Measurements from ENCODE around the gene MGAT4B.

Gene MGAT4B

DNA sequence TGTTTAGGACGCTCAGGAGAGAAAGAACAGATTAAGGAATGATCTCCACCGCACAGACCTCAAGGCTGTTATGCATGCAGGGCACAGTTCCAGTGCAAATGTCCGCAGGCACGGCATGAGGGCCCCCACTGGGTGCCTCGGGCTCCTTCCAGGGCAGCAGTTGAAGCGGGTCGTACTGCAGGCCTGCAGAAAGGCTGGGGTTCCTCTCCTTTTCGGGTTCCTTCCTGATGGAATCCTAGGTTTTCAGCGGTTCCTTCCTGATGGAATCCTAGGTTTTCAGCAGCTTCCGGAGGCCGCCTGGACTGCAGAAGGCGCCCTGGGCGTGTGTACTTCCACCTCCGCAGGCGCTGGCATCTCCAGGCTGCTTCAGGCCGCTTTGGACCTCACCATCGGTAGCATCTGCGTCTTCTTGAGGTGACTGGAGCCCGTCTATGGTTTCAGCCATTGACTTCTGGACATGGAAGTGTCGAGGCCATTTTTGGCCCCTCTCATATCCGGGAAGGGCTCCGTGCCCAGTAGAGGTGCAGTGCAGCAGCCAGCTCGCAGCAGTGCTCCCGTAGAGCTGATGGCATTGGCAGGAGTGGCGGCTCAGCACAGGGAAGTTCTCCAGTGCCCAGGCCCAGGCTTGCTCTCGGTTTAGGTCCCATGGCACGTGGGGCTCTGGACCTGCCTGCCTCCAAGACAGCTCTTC is 5.6 kb upstream of the MGAT4B start:
- no peak for DNase-seq (ENCODE audit: low spot score)

DNA sequence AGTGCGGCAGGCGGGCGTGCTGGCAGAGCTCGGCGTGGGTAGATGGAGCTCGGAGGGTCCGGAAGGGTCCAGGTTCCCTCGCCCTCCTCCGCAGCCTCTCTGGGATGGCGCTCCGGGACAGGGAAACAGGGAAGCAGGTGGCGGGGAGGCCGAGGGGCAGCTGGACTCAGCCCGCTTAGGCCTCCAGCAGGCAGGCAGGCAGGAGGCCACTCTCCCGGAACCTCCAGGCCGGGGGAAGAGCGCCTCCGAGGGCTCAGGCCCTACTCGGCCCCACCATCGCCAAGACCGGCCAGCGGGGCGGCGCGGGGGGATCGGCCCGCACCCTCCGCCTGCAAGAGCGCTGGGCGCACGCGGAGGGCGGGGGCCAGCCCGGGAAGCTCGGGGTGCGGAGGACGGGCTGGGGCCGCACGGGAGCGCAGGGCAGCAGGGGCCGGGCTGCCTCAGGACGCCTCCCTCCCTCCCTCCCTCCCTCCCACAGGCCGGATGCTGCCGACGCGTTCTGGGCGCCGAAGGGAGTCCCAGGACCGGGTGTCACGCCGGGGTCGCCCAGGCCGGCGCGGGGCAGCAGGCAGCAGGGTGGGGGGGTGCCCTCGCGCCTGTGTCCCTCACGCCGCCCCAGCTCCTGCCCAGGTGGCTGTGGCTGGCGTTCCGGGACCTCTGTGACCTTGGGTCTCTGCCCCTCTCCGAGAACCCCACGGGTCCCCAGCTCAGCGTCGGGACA is 977 bp downstream of the MGAT4B start:
- no peak for DNase-seq (ENCODE audit: low spot score)

GRCh38 chr5:179805070-179805528 is 1.6 kb downstream of the MGAT4B start:
- no peak for DNase-seq (ENCODE audit: low spot score)

DNA sequence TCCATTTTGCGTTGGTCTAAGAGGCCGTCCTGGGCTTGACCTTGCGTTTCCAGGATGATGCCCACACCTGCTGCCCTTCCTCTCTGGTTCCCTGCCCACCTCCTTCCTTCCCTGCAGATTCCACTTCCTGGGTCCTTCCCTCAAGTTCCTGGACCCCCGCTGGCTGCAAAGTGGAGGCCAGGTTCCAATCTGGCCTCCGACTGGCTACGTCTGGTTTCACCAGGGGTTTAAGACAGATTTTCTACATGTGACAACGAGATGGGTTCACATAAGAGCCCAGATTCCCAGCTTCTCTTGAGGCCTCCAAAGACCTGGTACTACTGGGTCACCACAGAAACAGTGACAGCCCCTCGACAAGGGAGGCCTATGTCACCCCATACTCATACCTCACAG is 2.1 kb downstream of the MGAT4B start:
- DNase-seq (ENCODE audit: low spot score), result no peak

DNA sequence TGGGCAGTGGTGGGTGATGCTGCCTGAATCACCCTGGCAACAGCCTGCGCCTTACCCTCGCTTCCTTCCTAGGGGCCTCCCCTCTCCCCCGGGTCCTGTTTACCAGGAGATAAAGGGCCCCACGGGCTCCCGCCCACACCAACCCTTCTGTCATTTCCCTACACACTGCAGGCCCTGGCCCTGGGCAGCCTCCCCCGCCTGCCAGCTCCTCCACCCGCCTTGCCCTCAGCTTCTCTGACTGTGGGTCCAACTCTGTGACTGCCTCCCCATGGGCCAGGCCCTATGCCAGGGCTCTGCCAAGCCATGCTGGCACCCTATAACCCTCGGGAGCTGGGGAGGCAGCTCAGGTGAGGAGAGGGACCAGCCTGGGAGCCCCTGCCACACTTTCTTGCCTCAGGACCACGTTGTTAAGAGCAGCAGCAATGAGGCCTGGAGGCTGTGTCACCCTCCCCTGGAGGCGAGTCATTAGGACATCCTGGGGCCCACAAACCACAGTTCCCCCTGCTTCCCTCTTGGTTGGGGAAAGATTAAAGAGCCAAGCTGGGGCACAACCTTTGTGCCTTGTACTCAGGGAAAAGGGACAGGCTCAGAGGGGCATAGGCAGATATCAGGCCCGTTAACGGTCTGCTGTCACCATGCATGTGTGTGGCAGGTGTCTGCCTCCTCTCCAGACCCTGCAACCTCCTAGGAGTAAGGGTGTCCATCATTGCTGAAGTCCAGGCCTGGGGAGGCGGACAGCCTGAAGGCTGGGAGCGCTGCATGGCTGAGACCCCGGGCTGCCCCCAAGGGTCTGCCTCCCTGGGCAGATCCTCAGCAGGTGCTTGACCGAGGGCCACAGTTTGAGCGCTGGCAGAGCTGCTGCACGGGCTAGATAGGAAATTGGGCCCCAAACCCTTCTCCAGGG is 2.8 kb downstream of the MGAT4B start:
- DNase-seq (ENCODE audit: low spot score), result no peak

DNA sequence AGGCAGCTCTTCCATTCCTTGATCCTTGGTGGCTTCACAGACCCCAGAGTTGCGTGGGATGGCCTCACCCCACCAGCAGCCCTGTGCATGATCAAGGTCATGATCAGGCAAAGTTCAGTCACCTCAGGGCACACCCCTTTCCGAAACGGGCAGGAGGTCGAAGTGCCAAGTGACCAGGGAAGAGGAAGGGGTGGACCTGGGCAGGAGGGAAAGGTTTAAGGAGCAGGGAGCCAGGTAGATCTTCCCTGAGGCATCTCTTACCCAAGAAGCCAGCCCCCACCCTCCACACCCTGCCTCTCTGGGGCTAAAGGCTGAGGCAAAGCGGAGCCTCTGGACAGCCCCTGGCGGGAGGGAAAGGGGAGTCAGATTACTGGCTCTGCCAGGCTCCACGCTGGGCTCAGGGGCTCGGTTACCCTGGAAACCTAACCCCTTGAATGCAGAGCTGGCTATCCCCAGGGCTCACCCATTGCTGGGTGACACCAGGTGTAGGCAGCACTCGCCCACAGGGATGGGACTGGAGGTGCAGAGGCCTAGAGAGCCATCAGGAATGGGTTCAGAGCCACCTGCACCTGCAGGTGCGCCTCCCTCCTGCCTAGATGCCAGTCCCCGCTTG is 3.6 kb downstream of the MGAT4B start:
- DNase-seq (ENCODE audit: low spot score), result no peak

GRCh38 chr5:179802207-179802883 is 4.3 kb downstream of the MGAT4B start:
- no peak for DNase-seq (ENCODE audit: low spot score)

DNA sequence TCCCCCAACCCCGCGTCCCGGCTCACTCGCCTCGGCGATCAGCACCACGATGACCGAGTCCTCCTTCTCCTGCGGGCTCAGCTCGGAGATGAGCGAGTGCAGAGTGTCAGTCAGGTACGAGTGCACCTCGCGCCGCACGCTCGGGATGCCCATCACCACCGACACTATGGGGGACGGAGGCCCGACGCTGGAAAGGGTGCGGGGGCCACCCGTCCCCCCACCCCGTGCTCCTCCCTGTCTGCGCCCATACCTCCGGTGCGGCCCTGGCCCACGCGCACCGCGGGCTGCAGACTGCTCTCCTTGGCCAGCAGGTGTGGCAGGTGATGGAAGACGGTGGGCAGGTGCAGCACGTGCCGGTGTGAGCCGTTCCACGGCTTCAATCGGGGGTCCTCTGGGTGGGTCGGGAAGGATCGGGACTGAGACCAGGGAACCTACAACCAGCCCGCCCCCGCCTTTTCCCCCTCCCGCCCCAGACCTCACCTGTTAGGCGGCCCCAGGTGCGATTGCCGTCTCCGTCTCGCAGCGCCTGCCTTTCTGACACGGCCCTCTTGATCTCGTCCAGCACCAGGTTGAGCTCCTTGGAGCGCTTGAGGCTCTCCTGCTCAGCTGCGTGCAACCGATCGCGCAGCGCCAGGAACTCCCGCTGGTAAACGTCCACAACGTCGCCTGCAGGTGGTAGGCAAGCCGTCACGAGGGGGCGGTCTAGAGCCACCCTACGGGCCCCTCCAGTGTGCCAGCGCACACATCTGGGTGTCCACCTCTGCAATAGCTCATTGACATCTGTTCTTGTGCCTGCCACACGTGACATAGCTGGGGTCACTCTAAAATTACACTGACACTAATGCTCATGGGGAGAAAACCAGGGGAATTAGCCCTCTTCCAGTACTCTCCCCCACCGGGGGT is 5.1 kb downstream of the MGAT4B start:
- DNase-seq (ENCODE audit: low spot score), result no peak

DNA sequence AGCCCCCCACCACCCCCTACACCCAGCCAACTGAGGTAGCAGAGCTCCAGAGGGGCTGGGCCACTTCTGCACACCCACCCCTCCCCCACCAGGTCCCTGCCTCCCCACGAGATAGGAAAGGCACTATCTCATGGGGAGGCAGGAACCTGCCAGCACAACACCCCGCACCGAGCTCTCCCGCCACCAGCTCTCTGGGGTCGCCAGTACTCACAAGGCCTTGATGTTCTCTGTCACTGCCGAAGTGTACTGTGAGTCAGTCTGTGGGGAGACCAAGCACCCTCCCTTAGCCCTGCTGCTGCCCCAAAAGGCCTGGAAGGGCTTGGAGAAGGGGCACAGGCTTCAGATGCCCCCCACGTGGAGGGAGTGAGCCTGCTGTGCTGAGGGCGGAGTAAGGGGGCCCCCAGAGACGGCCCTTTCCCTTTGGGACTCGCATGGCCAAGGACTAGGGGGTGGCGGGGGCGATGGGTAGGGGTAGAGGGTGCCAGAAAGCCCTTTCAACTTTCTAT is 5.9 kb downstream of the MGAT4B start:
- no peak for DNase-seq (ENCODE audit: low spot score)

DNA sequence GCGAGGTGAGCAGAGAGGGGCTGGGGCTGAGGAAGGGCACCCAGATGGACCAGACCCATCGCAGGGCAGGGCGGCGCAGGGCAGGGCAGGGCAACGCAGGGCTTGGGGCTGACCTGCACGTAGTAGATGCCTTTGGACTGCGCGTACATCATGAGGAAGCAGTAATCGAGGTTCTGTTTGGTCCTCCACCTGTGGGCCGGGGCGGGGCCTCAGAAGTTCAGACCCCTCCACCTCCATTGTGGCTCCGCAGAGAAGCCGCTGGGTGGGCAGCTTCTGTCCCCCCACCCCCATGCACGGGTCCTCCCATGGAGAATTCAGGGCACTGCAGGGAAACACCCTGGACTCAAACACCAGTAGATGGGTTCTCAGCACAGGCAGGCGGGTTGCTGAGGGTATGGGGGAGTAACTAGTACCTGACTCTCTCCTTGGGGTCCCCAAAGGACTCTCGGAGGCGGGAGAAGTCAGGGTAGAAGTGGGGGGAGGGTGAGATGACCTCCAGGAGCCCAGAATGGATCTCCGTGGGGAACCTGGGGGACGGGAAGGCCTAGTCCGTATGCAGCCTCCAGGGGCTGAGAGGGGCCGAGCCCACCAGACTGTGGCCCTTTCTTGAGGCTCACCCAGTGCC is 6.5 kb downstream of the MGAT4B start:
- no peak for DNase-seq (ENCODE audit: low spot score)

- no peak for DNase-seq (ENCODE audit: low spot score)
Observed at GRCh38 chr5:179799644-179799973, 7.1 kb downstream of the MGAT4B start.

GRCh38 chr5:179798771-179799643 is 7.7 kb downstream of the MGAT4B start:
- DNase-seq (ENCODE audit: low spot score), result no peak

DNA sequence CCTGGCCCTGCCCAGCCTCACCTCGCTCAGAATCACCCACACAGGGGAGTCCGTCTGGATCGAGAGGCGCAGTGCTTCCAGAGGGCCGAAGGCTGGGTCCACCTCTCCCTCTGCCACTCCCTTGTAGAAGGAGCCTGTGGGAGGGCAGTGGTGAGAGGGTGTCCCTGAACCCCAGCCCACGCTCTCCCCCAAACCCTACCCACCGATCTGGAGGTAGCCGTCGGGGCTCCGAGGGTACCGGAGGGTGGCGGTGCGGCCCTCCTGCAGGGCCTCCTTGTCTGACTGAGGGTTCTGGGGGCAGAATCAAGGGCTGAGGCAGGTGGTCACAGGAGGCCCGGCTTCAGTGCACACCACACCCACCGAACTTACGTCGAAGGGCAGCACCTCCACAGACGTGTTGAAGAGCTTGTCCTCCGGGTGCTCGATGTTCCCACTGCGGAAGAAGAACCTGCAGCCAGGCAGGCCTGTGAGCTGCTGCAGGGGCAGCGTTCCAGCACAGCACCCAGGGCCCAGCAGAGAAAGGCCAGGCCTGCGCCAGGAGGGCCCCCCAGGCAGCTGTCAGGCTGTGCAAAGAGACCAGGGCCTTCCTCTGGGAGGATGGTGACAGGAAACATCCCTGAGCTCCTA is 8.4 kb downstream of the MGAT4B start:
- no peak for DNase-seq (ENCODE audit: low spot score)

- no peak for DNase-seq (ENCODE audit: low spot score)
Observed at GRCh38 chr5:179797741-179798140, 8.9 kb downstream of the MGAT4B start.

- DNase-seq (ENCODE audit: low spot score), result no peak
Observed at GRCh38 chr5:179796877-179797608, 9.6 kb downstream of the MGAT4B start.

- DNase-seq (ENCODE audit: low spot score), result peak; percentile 72
Observed at GRCh38 chr5:179795863-179796833, 10.5 kb downstream of the MGAT4B start.
